Transverse colon (tissue), 4 donors: ENCODE data around the gene NAB2. TPM values are rescaled to one million over a fixed set of nuclear protein-coding genes. Genes with fewer than 3 reads are reported as not detected.
A peak's percentile ranks its signal among the peaks of the same experiment; 100 is the strongest.

Experiments
- DNase-seq: peaks from one replicate; pipeline ENCODE4 v3.0.0-alpha.2; 2019
- H3K27ac ChIP-seq, 4 donors: fragments of 200-600 bp; sonication (generic); 2 replicates each; pipeline ENCODE4 v1.5.1; 2016 to 2018; ENCODE audit warnings: inconsistent platforms in 4 of 4
- H3K27me3 ChIP-seq: fragments of 200-600 bp; sonication (generic); 2 replicates; pipeline ENCODE4 v1.5.1; 2017; ENCODE audit warnings: inconsistent platforms
- H3K36me3 ChIP-seq, 4 donors: fragments of 200-600 bp; sonication (generic); 2 replicates each; pipeline ENCODE4 v1.5.1; 2017 to 2019; ENCODE audit warnings: inconsistent platforms in 4 of 4
- H3K4me1 ChIP-seq, 4 donors: fragments of 200-600 bp; sonication (generic); 2 replicates each; pipeline ENCODE4 v1.5.1; 2017 to 2020; ENCODE audit warnings: inconsistent platforms in 4 of 4
- H3K4me3 ChIP-seq, 4 donors: fragments of 200-600 bp; sonication (generic); 1 replicate in 1 of 4; 2 replicates in 3 of 4; pipeline versions ENCODE4 v1.5.1 to v1.6.1; 2017 to 2019; ENCODE audit warnings: inconsistent platforms in 4 of 4
- H3K9me3 ChIP-seq, 2 donors: fragments of 200-600 bp; sonication (generic); 2 replicates each; pipeline ENCODE4 v1.5.1; 2017 to 2019; ENCODE audit warnings: inconsistent platforms in 2 of 2
- CTCF ChIP-seq, 5 experiments: fragments of 200-600 bp in 3 of 5; fragments of 450-650 bp in 2 of 5; sonication (generic) in 3 of 5; IDR thresholded peaks; 1 replicate in 2 of 5; 2 replicates in 3 of 5; pipeline ENCODE4 v1.5.1; 2016 to 2017; ENCODE audit warnings: antibody characterized with exemption in 5 of 5, inconsistent platforms in 3 of 5, mild to moderate bottlenecking in 2 of 5, moderate library complexity in 1 of 5
- EP300 ChIP-seq: sonication (generic); formaldehyde crosslinking; IDR thresholded peaks from one replicate; pipeline ENCODE4 v1.6.1; 2017; ENCODE audit warnings: antibody characterized with exemption, low read depth
- POLR2A ChIP-seq: fragments of 450-650 bp; IDR thresholded peaks from one replicate; pipeline ENCODE4 v1.6.1; 2016; ENCODE audit warnings: antibody characterized with exemption, mild to moderate bottlenecking, moderate library complexity
- POLR2AphosphoS5 ChIP-seq, 3 donors: sonication (generic); formaldehyde crosslinking; IDR thresholded peaks; one replicate each; pipeline ENCODE4 v1.6.1; 2016; ENCODE audit warnings: antibody characterized with exemption in 3 of 3
- WGBS, 2 donors: methylation state at CpG; one replicate each; pipeline ENCODE4 v1.1.5; 2018; ENCODE audit warnings: low coverage in 1 of 2; 5-methylcytosine and 5-hydroxymethylcytosine counted together
- in situ Hi-C, 4 donors: fragments of 200-750 bp; cut with MboI; loops; one replicate each; pipeline versions ENCODE4 v1.15.0 to v1.15.1; 2017; ENCODE audit warnings: low sequenced_read_pairs in 3 of 4, low pct_ligation_motif_present in 1 of 4, low pct_unique_long_range_greater_than_20kb in 1 of 4
- intact Hi-C: fragments of 100-400 bp; cut with DNase I; formaldehyde crosslinking; loops from one replicate; pipeline ENCODE4 v1.15.1; 2023; ENCODE audit warnings: low total_unique reads
- total RNA-seq, 4 donors: library from RNA; depleted of rRNA; stranded (reverse); fragments of >200 nt; gene quantifications; one replicate each; pipeline ENCODE4 v1.1.0, GENCODE V29; 2016

NAB2 gene
- total RNA-seq, 4 donors from 2014 or later, result 2.6 to 9.1 (median 4.7) TPM

GRCh38 chr12:57124261-57124877 lies 35.5 kb downstream of the NAB2 start:
- TF ChIP-seq CTCF (IDR thresholded peaks at IDR 0.05) (peak; percentile 96 to 98 (median 97)), POLR2AphosphoS5 (IDR thresholded peaks at IDR 0.05) (no peak)
- in situ Hi-C loops, result loop anchor here (5.0 kb wide), 2 partner anchors 53 to 58 kb away; no protein-coding TSS in a partner anchor
- Histone ChIP-seq H3K4me1 (peaks cover 7 to 14% (median 11%) of the 10 kb centered on the region in 4 donors), H3K36me3 (no peaks in the 10 kb centered on the region), H3K27ac (no peak overlapping the region), H3K27me3 (no peaks in the 10 kb centered on the region), H3K9me3 (no peaks in the 10 kb centered on the region), H3K4me3 (no peak overlapping the region)
- 13% methylated on average over 10 of the region's 10 CpGs for WGBS, 2 donors
- intact Hi-C loops, result loop anchor here (2.0 kb wide), 1 partner anchor 58 kb away; no protein-coding TSS in a partner anchor
- peak; percentile 84 for DNase-seq

DNA sequence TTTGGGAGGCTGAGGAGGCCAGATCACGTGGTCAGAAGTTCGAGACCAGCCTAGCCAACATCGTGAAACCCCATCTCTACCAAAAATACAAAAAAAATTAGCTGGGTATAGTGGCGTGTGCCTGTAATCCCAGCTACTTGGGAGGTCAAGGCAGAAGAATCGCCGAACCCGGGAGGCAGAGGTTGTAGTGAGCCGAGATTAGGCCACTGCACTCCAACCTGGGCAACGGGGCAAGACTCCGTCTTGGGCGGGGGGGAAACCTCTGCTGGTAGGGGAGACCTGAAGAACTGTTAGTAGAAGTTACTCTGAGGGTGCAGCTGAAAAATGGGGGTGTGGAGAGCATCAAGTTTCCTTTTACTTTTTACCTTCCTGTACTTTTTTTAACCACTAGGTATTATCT lies 37.1 kb downstream of the NAB2 start:
- intact Hi-C loops, result no loop called here

DNA sequence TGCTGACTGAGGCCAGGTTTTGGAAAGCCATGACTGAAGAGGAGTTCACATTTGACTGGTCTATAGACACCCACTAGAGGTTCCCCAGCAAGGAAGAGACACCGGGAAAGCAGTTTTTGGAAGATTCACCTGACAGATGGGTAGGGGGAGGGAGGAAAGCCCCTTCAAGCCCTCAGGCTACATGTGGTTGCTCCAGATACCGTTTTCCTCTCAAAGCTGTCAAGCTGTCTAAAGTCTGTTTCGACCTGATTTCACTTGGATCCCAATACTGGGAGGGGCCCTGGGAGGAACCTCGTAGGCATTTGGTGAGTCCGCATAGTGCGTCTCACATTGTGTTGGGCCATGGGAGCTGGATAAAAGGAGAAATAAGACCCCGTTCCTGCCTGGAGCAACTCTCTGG lies 37.6 kb downstream of the NAB2 start:
- H3K4me3 ChIP-seq, result peak overlapping the region in 1 of 4 donors; percentile 63

More for the DNA sequence above, 37.1 kb downstream of the NAB2 start:
- H3K4me3 ChIP-seq, result no peak overlapping the region
- peaks cover 13 to 29% (median 24%) of the 10 kb centered on the region in 4 donors for H3K4me1 ChIP-seq
- no peaks in the 10 kb centered on the region for H3K27me3 ChIP-seq
- no peaks in the 10 kb centered on the region for H3K9me3 ChIP-seq
- peak overlapping the region in 1 of 4 donors; percentile 94 for H3K27ac ChIP-seq
- no peaks in the 10 kb centered on the region for H3K36me3 ChIP-seq
- in situ Hi-C loops, result no loop called here
- TF ChIP-seq POLR2A (no peak), CTCF (IDR thresholded peaks at IDR 0.05) (no peak), EP300 (no peak), POLR2AphosphoS5 (IDR thresholded peaks at IDR 0.05) (no peak)
- 90 to 97% methylated on average over 6 to 11 of the region's 11 CpGs for WGBS, 2 donors
- DNase-seq, result peak; percentile 7

More for the DNA sequence above, 37.6 kb downstream of the NAB2 start:
- TF ChIP-seq CTCF (IDR thresholded peaks at IDR 0.05) (no peak), EP300 (no peak), POLR2A (no peak), POLR2AphosphoS5 (IDR thresholded peaks at IDR 0.05) (no peak)
- Histone ChIP-seq H3K27ac (peak overlapping the region; percentile 94 to 99 (median 96)), H3K27me3 (no peaks in the 10 kb centered on the region), H3K36me3 (no peaks in the 10 kb centered on the region), H3K4me1 (peaks cover 16 to 34% (median 29%) of the 10 kb centered on the region in 4 donors), H3K9me3 (no peaks in the 10 kb centered on the region)
- intact Hi-C loops (no loop called here), in situ Hi-C loops (no loop called here)
- peak; percentile 15 for DNase-seq
- 0 to 46% methylated on average over 1 to 7 of the region's 7 CpGs for WGBS, 2 donors
